GM21447 (cell line): ENCODE results near the gene TMEM231.
"Not testable (repeated sequence)": the region's sequence is repeated elsewhere in the genome, so short reads cannot be mapped to it uniquely, and the experiment has no call there.

Experiments
- ATAC-seq: cut with Tn5 transposase; IDR thresholded peaks from one replicate; pipeline ENCODE4 v1.9.1; 2021; ENCODE audit not compliant: unreplicated experiment

TMEM231 gene

GRCh38 chr16:75555707-75556430, at the start of gene TMEM231:
TMEM231 (minus strand) TSS chr16:75556252; CDS start chr16:75556209, 43 bp downstream.
- peak; percentile 96 for ATAC-seq

DNA sequence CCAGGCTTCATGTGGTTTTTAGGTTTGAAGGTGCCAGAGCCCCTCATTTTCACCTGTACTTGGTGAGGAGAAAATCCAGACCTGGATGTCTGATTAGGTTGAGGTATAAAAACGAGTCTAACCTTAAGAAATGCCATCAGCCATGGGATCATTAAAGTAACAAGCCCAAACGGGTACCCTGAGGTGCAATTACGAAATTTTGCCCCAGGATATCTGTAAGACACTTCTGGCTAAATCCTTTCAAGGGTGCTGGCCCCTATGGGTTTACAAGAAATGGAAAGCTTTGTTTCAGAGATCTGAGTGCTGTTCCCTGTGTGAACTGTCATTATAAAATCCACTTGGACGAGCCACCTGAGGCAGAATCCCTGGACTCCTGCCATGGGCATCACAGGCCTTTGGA, 47.2 kb upstream of the TMEM231 start:
- ATAC-seq = no peak

GRCh38 chr16:75599452-75600277, 43.6 kb upstream of the TMEM231 start:
- no peak for ATAC-seq

GRCh38 chr16:75593825-75594820, 38.1 kb upstream of the TMEM231 start:
- no peak for ATAC-seq

DNA sequence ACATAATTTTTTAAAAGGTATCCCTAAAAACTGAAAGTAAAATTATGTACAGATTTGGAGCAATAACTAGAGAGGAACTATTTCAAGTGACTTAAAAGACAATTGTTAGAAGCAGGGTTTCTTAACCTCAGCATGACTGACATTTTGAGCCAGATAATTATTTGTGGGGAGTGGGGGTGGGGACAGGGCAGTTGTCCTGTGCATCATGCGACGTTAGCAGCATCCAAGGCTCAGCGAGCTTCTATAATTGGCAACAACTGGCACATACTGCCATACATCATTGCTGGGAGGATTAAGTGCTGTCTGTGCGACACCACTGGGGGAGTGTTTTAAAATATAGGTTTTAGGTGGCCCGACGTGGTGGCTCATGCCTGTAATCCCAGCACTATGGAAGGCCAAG, 37.3 kb upstream of the TMEM231 start:
- no peak for ATAC-seq

DNA sequence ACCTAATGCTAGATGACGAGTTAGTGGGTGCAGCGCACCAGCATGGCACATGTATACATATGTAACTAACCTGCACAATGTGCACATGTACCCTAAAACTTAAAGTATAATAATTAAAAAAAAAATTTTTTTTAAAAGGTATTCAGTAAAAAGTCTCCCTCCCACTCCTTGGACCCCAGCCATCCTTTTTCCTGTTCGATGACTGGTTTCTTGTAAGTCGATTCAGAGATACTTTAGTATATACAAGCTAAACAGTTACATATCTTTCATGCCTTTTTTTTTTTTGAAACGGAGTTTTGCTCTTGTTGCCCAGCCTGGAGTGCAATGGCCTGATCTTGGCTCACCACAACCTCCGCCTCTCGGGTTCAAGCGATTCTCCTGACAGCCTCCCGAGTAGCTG, 35.9 kb upstream of the TMEM231 start:
- not testable (repeated sequence) for ATAC-seq

DNA sequence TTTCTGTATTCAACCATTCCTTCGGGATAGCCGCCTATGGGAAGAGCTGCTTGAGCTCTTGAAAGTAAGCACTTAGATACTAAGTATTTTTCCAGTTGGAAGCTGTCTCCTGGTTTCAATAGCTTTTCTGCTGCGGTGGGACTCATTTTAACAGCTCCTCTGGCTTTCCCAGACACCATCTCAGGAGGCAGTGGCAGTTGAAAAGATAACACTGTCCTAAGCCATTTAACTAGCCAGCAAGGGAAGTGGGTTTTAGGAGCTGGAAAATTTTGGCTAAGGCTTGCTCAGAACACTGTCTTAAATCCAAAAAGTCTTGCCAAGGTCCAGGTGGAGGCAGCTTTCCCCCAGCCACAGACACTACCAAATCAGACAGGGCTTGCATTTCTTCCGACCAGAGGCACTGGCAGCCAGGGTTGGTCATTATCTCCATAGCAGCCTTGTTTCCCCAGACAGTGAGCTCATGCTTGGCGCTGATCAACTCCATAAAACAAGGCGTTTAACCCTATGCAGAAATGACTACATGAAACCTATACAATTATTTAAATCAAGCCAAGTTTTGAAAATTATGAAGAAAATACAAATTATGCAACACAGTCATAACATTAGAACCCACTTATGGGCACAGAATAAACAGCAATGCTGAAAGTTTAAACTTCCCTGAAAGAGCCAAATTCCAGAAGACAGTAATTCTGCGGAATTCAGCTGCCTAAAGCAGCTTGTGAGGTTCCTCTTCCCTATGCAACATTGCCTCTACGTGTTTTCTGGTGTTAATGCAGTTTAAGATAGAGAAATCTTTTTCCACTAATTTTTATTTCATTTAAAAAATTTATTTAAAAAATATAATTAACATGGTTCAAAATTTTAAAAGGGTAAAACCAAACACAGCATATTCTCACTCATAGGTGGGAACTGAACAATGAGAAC, 35.1 kb upstream of the TMEM231 start:
- no peak for ATAC-seq

- ATAC-seq = no peak
These were observed 33.3 kb upstream of the TMEM231 start for GRCh38 chr16:75589306-75589705.

DNA sequence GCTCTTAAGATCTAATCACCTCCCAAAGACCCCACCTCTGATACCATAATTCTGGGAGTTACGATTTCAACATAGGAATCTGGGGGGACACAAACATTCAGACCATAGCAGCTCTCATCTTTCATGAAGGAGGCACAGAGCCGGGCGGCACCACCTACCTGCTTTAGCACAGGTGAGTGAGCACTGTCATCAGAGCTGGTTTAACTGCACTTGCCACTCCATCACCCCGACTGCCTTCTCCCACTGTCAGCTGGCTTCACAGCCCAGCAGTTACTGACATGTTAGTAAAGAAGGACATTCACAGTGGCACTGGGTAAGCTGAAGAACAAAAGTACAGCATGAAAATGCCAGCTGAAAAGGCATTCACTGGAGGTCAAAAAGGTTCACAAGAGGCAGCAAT, 32.7 kb upstream of the TMEM231 start:
- ATAC-seq = no peak

- ATAC-seq = peak; percentile 62
These were observed 28.1 kb upstream of the TMEM231 start for GRCh38 chr16:75584108-75584507.

DNA sequence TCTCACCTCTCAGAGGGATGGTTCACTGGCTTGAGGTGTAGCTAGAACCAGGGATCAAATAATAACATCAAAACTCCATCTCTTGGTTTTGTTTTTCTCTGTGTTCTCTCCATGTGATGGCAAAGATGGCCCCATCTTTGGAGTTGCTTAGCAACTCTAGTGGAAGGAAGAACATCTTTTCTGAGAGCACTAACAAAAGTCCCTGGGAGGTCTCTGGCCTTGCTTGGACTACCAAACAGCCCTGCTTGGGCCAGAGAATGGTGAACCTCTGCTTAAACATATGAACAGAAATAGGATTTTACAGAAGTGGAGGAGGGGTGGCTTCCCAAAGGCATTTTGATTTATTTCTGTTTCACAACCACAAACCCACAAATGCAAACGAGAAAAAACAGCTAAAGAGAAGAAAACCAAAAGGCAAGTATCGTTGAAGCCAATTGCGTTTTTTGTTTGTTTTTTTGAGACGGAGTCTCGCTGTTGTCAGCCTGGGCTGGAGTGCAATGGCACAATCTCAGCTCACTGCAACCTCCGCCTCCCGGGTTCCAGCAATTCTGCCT, 23.3 kb upstream of the TMEM231 start:
- ATAC-seq = no peak

GRCh38 chr16:75578725-75579124, 22.7 kb upstream of the TMEM231 start:
- ATAC-seq = no peak

GRCh38 chr16:75578212-75578611, 22.2 kb upstream of the TMEM231 start:
- no peak for ATAC-seq

DNA sequence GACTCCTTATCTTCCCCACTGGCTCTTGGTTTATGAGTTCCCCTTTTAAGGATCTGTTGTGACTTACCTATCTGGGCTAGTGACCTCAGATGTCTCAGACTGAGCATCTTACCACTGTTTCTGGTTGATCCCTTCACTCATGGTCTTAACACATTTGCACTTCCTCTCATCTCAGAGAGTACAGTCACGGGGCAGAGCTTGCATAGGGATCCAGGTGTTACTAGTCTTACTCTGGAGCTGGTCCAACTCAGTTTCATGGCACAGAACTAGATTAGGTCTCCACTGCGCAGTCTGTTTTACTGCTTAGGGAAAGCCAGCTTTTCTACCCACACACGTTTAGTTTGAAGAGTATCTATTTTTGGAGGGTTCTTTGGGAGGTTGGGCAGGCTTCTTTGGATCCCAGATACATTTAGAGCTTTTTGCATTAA, 20.3 kb upstream of the TMEM231 start:
- peak; percentile 64 for ATAC-seq

- no peak for ATAC-seq
These were observed 19.9 kb upstream of the TMEM231 start for GRCh38 chr16:75575958-75576357.

- ATAC-seq = no peak
These were observed 17.9 kb upstream of the TMEM231 start for GRCh38 chr16:75573955-75574354.

DNA sequence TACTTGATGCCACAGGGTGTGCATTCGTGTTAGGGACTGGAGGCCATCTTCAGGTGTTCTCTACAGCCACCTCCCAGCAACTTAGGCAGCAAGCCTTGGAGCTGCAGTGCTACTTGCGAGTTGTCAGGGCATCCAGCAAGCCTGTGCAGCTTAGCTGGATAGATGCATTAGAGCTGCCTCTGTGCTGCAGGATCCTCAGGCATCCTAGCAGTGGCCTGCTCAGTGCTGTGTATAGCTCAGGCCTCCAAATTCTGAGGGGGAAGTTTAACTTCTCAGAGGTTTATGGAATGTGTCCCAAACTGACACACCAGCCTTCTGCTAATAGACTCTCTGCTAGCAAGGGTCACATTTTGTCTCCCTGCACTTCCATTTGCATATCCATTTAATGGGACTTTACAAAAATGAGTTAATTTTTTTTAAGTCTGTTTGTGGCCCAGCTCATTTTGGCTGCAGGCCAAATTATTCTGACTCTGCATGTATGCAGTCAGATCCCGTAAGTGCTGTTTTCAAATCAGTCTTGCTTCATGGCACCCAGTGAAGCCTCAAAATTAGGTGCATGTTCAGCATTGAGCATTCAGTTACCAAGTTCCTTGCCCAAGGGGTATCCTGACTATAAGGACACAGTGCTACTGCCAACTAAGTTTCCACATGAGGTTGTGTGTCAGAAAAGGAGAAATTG, 17.0 kb upstream of the TMEM231 start:
- no peak for ATAC-seq

DNA sequence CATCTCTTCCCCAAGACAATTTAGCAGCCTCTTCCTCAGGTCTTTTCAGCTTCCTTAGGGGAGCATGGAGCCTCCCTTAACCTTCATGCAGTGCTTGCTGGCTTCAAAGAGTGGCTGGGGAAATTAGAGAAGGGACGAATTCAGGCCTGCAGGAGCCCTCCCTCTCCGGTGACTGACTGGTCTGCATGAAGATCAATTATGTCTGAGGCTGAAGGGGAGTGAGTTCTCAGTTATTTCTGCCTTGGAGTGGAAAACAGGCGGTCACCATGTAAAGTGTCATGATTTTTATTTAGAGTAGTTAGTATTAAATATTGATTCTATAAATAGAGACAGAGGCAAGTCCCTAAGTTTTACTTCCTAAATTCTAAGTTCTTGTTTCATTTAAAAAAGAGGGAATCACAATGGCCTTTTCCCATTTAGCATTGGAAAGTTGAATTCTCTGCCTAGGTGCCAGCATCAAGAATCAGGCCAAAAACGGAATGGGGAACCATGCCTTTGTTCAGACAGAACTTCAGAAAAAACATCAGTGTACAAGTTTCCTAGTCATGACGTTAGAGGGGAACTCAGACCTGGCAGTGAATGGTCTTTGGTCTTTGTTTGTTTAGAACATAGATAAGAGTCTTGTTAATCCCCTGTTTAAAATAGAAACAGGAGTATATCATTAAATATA, 14.5 kb upstream of the TMEM231 start:
- ATAC-seq = no peak

GRCh38 chr16:75567911-75568310, 11.9 kb upstream of the TMEM231 start:
- ATAC-seq = no peak
